Upper lobe of left lung (tissue), 6 donors: ENCODE data around the gene ECSCR. TPM values are rescaled to one million over a fixed set of nuclear protein-coding genes. Genes with fewer than 3 reads are reported as not detected.

Experiments used
- ATAC-seq, 2 donors: fragments of 200-7000 bp; cut with Tn5 transposase; one replicate each; pipeline ENCODE4 v1.9.1; 2022; ENCODE audit warnings: mild to moderate bottlenecking in 2 of 2, moderate library complexity in 2 of 2; ENCODE audit not compliant: low FRiP score in 2 of 2
- DNase-seq, 2 donors: peaks; one replicate each; pipeline ENCODE4 v3.0.0-alpha.2; 2019 to 2020
- H3K27ac ChIP-seq, 4 donors: fragments of 200-600 bp; sonication (generic); one replicate each; pipeline ENCODE4 v1.5.1; 2016 to 2019
- H3K27me3 ChIP-seq, 4 donors: fragments of 200-600 bp; sonication (generic); one replicate each; pipeline ENCODE4 v1.5.1; 2017 to 2019
- H3K36me3 ChIP-seq, 4 donors: fragments of 200-600 bp; sonication (generic); one replicate each; pipeline ENCODE4 v1.5.1; 2016 to 2019
- H3K4me1 ChIP-seq, 4 donors: fragments of 200-600 bp; sonication (generic); one replicate each; pipeline ENCODE4 v1.5.1; 2018 to 2019
- H3K4me3 ChIP-seq, 4 donors: fragments of 200-600 bp; sonication (generic); one replicate each; pipeline ENCODE4 v1.5.1; 2017 to 2019; ENCODE audit warnings: mild to moderate bottlenecking in 2 of 4, moderate library complexity in 1 of 4
- H3K9me3 ChIP-seq, 4 donors: fragments of 200-600 bp; sonication (generic); one replicate each; pipeline ENCODE4 v1.5.1; 2018 to 2019
- CTCF ChIP-seq, 6 experiments: fragments of 450-650 bp in 4 of 6; fragments of 200-600 bp in 2 of 6; sonication (generic) in 2 of 6; IDR thresholded peaks; one replicate each; pipeline ENCODE4 v1.5.1; 2016 to 2019; ENCODE audit warnings: antibody characterized with exemption in 6 of 6
- EP300 ChIP-seq, 4 donors: sonication (generic); formaldehyde crosslinking; IDR thresholded peaks; one replicate each; pipeline ENCODE4 v1.5.1; 2017; ENCODE audit warnings: antibody characterized with exemption in 4 of 4, control low read depth in 2 of 4
- POLR2A ChIP-seq, 4 donors: fragments of 450-650 bp; IDR thresholded peaks; one replicate each; pipeline ENCODE4 v1.5.1; 2016 to 2017; ENCODE audit warnings: antibody characterized with exemption in 4 of 4, mild to moderate bottlenecking in 2 of 4
- POLR2AphosphoS5 ChIP-seq, 2 donors: sonication (generic); formaldehyde crosslinking; IDR thresholded peaks; one replicate each; pipeline ENCODE4 v1.5.1; 2017; ENCODE audit warnings: antibody characterized with exemption in 2 of 2
- WGBS, 2 donors: methylation state at CpG; one replicate each; pipeline ENCODE4 v1.1.5; 2017 to 2018; 5-methylcytosine and 5-hydroxymethylcytosine counted together
- total RNA-seq, 6 donors: library from RNA; depleted of rRNA in 4 of 6; stranded (reverse); fragments of >200 nt in 4 of 6; gene quantifications; one replicate each; pipeline versions ENCODE4 v1.1.0 to v1.2.1, GENCODE V29; 2016 to 2021
- donor health status: DM: no; HTN: no; CAD: no; lungs with moderate emphysema.
- donor health status: DM: no; HTN: yes; CAD: no; lungs with severe emphysema.

The ECSCR gene
- total RNA-seq, 6 donors from 2014 or later = 8.4 to 62.5 (median 24.1) TPM

- Histone ChIP-seq H3K9me3 (no peaks in the 10 kb centered on the region), H3K4me3 (no peak overlapping the region), H3K27ac (no peak overlapping the region), H3K36me3 (peaks cover 0 to 32% (median 3%) of the 10 kb centered on the region in 4 donors), H3K27me3 (no peaks in the 10 kb centered on the region), H3K4me1 (peaks cover 13 to 35% (median 17%) of the 10 kb centered on the region in 4 donors)
- ATAC-seq = no peak
- DNase-seq = peak in 1 of 2 donors; percentile 42
- TF ChIP-seq CTCF (IDR thresholded peaks at IDR 0.05) = no peak
- no peak for TF ChIP-seq POLR2A (IDR thresholded peaks at IDR 0.05)
- WGBS, 2 donors = 85 to 86% methylated on average over 5 to 12 of the region's 12 CpGs
Observed at GRCh38 chr5:139456776-139457175, 5.8 kb downstream of the ECSCR start.

GRCh38 chr5:139454568-139455290, 7.8 kb downstream of the ECSCR start:
- peaks cover 9 to 22% (median 13%) of the 10 kb centered on the region in 4 donors for H3K4me1 ChIP-seq
- H3K36me3 ChIP-seq = peaks cover 0 to 47% (median 3%) of the 10 kb centered on the region in 4 donors
- no peak overlapping the region for H3K4me3 ChIP-seq
- H3K27me3 ChIP-seq = no peaks in the 10 kb centered on the region
- H3K9me3 ChIP-seq = no peaks in the 10 kb centered on the region
- no peak overlapping the region for H3K27ac ChIP-seq
- no peak for ATAC-seq
- TF ChIP-seq POLR2AphosphoS5 (IDR thresholded peaks at IDR 0.05) = no peak
- TF ChIP-seq EP300 (IDR thresholded peaks at IDR 0.05) = no peak
- DNase-seq = no peak
- 80 to 87% methylated on average over 11 of the region's 11 CpGs for WGBS, 2 donors

- peak in 1 of 2 donors; percentile 6 for ATAC-seq
Observed at GRCh38 chr5:139453683-139454567, 8.6 kb downstream of the ECSCR start.

GRCh38 chr5:139451878-139452660, 10.5 kb downstream of the ECSCR start:
- no peak overlapping the region for H3K4me3 ChIP-seq
- no peaks in the 10 kb centered on the region for H3K27me3 ChIP-seq
- ATAC-seq = peak in 1 of 2 donors; percentile 63
- DNase-seq = no peak
- no peaks in the 10 kb centered on the region for H3K9me3 ChIP-seq
- TF ChIP-seq EP300 (IDR thresholded peaks at IDR 0.05) (no peak), POLR2AphosphoS5 (IDR thresholded peaks at IDR 0.05) (no peak), CTCF (IDR thresholded peaks at IDR 0.05) (no peak), POLR2A (IDR thresholded peaks at IDR 0.05) (no peak)
- H3K4me1 ChIP-seq = peaks cover 0 to under 1% (median 0%) of the 10 kb centered on the region in 4 donors
- H3K27ac ChIP-seq = no peak overlapping the region
- WGBS, 2 donors = 79 to 88% methylated on average over 3 of the region's 3 CpGs
- H3K36me3 ChIP-seq = peaks cover 0 to 56% (median 3%) of the 10 kb centered on the region in 4 donors

More at GRCh38 chr5:139453683-139454567, 8.6 kb downstream of the ECSCR start:
- peaks cover 3 to 14% (median 7%) of the 10 kb centered on the region in 4 donors for H3K4me1 ChIP-seq
- peaks cover 0 to 51% (median 3%) of the 10 kb centered on the region in 4 donors for H3K36me3 ChIP-seq
- no peak overlapping the region for H3K4me3 ChIP-seq
- H3K27me3 ChIP-seq = no peaks in the 10 kb centered on the region
- TF ChIP-seq POLR2AphosphoS5 (IDR thresholded peaks at IDR 0.05) (no peak), CTCF (IDR thresholded peaks at IDR 0.05) (no peak), POLR2A (IDR thresholded peaks at IDR 0.05) (no peak), EP300 (IDR thresholded peaks at IDR 0.05) (no peak)
- no peak for DNase-seq
- no peak overlapping the region for H3K27ac ChIP-seq
- no peaks in the 10 kb centered on the region for H3K9me3 ChIP-seq
- 80 to 87% methylated on average over 3 of the region's 3 CpGs for WGBS, 2 donors
